Ectodermal cell (in vitro differentiated cells): ENCODE results near the gene DIAPH2.

Experiments
- H3K27ac ChIP-seq: 2 replicates; pipeline ENCODE4 v1.7.0; 2013; ENCODE audit warnings: mild to moderate bottlenecking, low read depth, low read length; ENCODE audit not compliant: insufficient read depth, poor library complexity, severe bottlenecking
- H3K27me3 ChIP-seq: 2 replicates; pipeline ENCODE4 v1.7.0; 2013; ENCODE audit warnings: mild to moderate bottlenecking, low read length; ENCODE audit not compliant: insufficient read depth, control insufficient read depth, poor library complexity, severe bottlenecking
- H3K36me3 ChIP-seq: one replicate; pipeline ENCODE4 v1.7.0; 2013; ENCODE audit warnings: low read length; ENCODE audit not compliant: control insufficient read depth, insufficient read depth
- H3K4me1 ChIP-seq: one replicate; pipeline ENCODE4 v1.7.0; 2013; ENCODE audit warnings: low read length; ENCODE audit not compliant: control insufficient read depth, insufficient read depth
- H3K4me3 ChIP-seq: 2 replicates; pipeline ENCODE4 v1.7.0; 2013; ENCODE audit warnings: low read depth, low read length, control low read depth; ENCODE audit not compliant: insufficient read depth
- H3K9me3 ChIP-seq: 2 replicates; pipeline ENCODE4 v1.7.0; 2013; ENCODE audit warnings: mild to moderate bottlenecking, low read length, moderate library complexity; ENCODE audit not compliant: control insufficient read depth
- WGBS, 2 experiments: methylation state at CpG; one replicate each; pipeline ENCODE4 v1.1.7; 2013; ENCODE audit warnings: missing lambda C conversion rate in 2 of 2; 5-methylcytosine and 5-hydroxymethylcytosine counted together

The DIAPH2 gene

GRCh38 chrX:97322401-97322800, 637.8 kb downstream of the DIAPH2 start:
- Histone ChIP-seq H3K4me3 (no peak overlapping the region), H3K4me1 (no peaks in the 10 kb centered on the region), H3K27ac (no peak overlapping the region), H3K9me3 (no peaks in the 10 kb centered on the region), H3K27me3 (no peaks in the 10 kb centered on the region), H3K36me3 (no peaks in the 10 kb centered on the region)

- no peaks in the 10 kb centered on the region for H3K27me3 ChIP-seq
- H3K36me3 ChIP-seq = no peaks in the 10 kb centered on the region
- no peak overlapping the region for H3K27ac ChIP-seq
- H3K4me1 ChIP-seq = no peaks in the 10 kb centered on the region
- no peak overlapping the region for H3K4me3 ChIP-seq
- H3K9me3 ChIP-seq = no peaks in the 10 kb centered on the region
- 92 to 98% methylated on average over 2 of the region's 2 CpGs for WGBS, 2 experiments
Observed at GRCh38 chrX:97326456-97326855, 641.8 kb downstream of the DIAPH2 start.

- no peaks in the 10 kb centered on the region for H3K36me3 ChIP-seq
- H3K4me3 ChIP-seq = no peak overlapping the region
- no peaks in the 10 kb centered on the region for H3K27me3 ChIP-seq
- no peaks in the 10 kb centered on the region for H3K4me1 ChIP-seq
- no peaks in the 10 kb centered on the region for H3K9me3 ChIP-seq
- no CpG with 5 or more reads among the region's 1 CpG for WGBS, 2 experiments
- no peak overlapping the region for H3K27ac ChIP-seq
Observed at GRCh38 chrX:97328853-97329390, 644.3 kb downstream of the DIAPH2 start.

- no peaks in the 10 kb centered on the region for H3K4me1 ChIP-seq
- H3K36me3 ChIP-seq = no peaks in the 10 kb centered on the region
- H3K4me3 ChIP-seq = no peak overlapping the region
- no peaks in the 10 kb centered on the region for H3K9me3 ChIP-seq
- no peaks in the 10 kb centered on the region for H3K27me3 ChIP-seq
- 88 to 93% methylated on average over 1 of the region's 1 CpG for WGBS, 2 experiments
- no peak overlapping the region for H3K27ac ChIP-seq
Observed at GRCh38 chrX:97330151-97330550, 645.5 kb downstream of the DIAPH2 start.

GRCh38 chrX:97332963-97333362, 648.3 kb downstream of the DIAPH2 start:
- Histone ChIP-seq H3K4me1 (no peaks in the 10 kb centered on the region), H3K27ac (no peak overlapping the region), H3K27me3 (no peaks in the 10 kb centered on the region), H3K36me3 (no peaks in the 10 kb centered on the region), H3K4me3 (no peak overlapping the region), H3K9me3 (no peaks in the 10 kb centered on the region)
- WGBS, 2 experiments = 98% methylated on average over 3 of the region's 3 CpGs

GRCh38 chrX:97334850-97335249, 650.2 kb downstream of the DIAPH2 start:
- no peaks in the 10 kb centered on the region for H3K27me3 ChIP-seq
- 95 to 97% methylated on average over 4 to 6 of the region's 9 CpGs for WGBS, 2 experiments
- H3K4me1 ChIP-seq = no peaks in the 10 kb centered on the region
- no peaks in the 10 kb centered on the region for H3K36me3 ChIP-seq
- no peak overlapping the region for H3K27ac ChIP-seq
- H3K9me3 ChIP-seq = no peaks in the 10 kb centered on the region
- no peak overlapping the region for H3K4me3 ChIP-seq

- Histone ChIP-seq H3K4me1 (no peaks in the 10 kb centered on the region), H3K27me3 (no peaks in the 10 kb centered on the region), H3K36me3 (no peaks in the 10 kb centered on the region), H3K9me3 (no peaks in the 10 kb centered on the region), H3K4me3 (no peak overlapping the region), H3K27ac (no peak overlapping the region)
- WGBS, 2 experiments = 22 to 25% methylated on average over 2 of the region's 2 CpGs
Observed at GRCh38 chrX:97344724-97345123, 660.1 kb downstream of the DIAPH2 start.

GRCh38 chrX:97358941-97359340, 674.3 kb downstream of the DIAPH2 start:
- H3K4me3 ChIP-seq = no peak overlapping the region
- WGBS, 2 experiments = 86 to 95% methylated on average over 1 to 2 of the region's 2 CpGs

GRCh38 chrX:97363843-97364242, 679.2 kb downstream of the DIAPH2 start:
- Histone ChIP-seq H3K9me3 (no peaks in the 10 kb centered on the region), H3K36me3 (no peaks in the 10 kb centered on the region), H3K4me3 (no peak overlapping the region), H3K4me1 (no peaks in the 10 kb centered on the region), H3K27me3 (no peaks in the 10 kb centered on the region), H3K27ac (no peak overlapping the region)

More at GRCh38 chrX:97358941-97359340, 674.3 kb downstream of the DIAPH2 start:
- H3K36me3 ChIP-seq = no peaks in the 10 kb centered on the region
- H3K9me3 ChIP-seq = no peaks in the 10 kb centered on the region
- H3K27me3 ChIP-seq = no peaks in the 10 kb centered on the region
- no peak overlapping the region for H3K27ac ChIP-seq
- H3K4me1 ChIP-seq = no peaks in the 10 kb centered on the region

GRCh38 chrX:97366237-97366636, 681.6 kb downstream of the DIAPH2 start:
- no peaks in the 10 kb centered on the region for H3K27me3 ChIP-seq
- WGBS, 2 experiments = 95 to 100% methylated on average over 2 to 3 of the region's 3 CpGs
- H3K36me3 ChIP-seq = no peaks in the 10 kb centered on the region
- no peaks in the 10 kb centered on the region for H3K9me3 ChIP-seq
- H3K4me1 ChIP-seq = no peaks in the 10 kb centered on the region
- H3K4me3 ChIP-seq = no peak overlapping the region
- no peak overlapping the region for H3K27ac ChIP-seq

- H3K27ac ChIP-seq = no peak overlapping the region
- no peaks in the 10 kb centered on the region for H3K27me3 ChIP-seq
- WGBS, 2 experiments = 100% methylated on average over 1 to 2 of the region's 2 CpGs
- no peaks in the 10 kb centered on the region for H3K9me3 ChIP-seq
- H3K4me1 ChIP-seq = no peaks in the 10 kb centered on the region
- H3K4me3 ChIP-seq = no peak overlapping the region
- no peaks in the 10 kb centered on the region for H3K36me3 ChIP-seq
Observed at GRCh38 chrX:97367125-97367524, 682.5 kb downstream of the DIAPH2 start.
